ENCODE data around the gene PNPLA2.

PNPLA2 gene

GRCh38 chr11:816433-816779 lies 2.3 kb upstream of the PNPLA2 start:
- no peak for DNase-seq (ENCODE audit: low read depth in 3 of 3)

GRCh38 chr11:819129-819931 lies 616 bp downstream of the PNPLA2 start:
- peak; percentile 81 to 93 (median 81) for DNase-seq (ENCODE audit: low read depth in 3 of 3)

GRCh38 chr11:819943-820649 lies 1.4 kb downstream of the PNPLA2 start:
- peak; percentile 76 to 95 (median 88) for DNase-seq (ENCODE audit: low read depth in 3 of 3)

- DNase-seq (ENCODE audit: low read depth in 3 of 3), result no peak
Measured at GRCh38 chr11:820655-821511, 2.2 kb downstream of the PNPLA2 start.

GRCh38 chr11:821512-822371 lies 3.0 kb downstream of the PNPLA2 start:
- no peak for DNase-seq (ENCODE audit: low read depth in 3 of 3)

- DNase-seq (ENCODE audit: low read depth in 3 of 3), result no peak
Measured at GRCh38 chr11:823441-824291, 5.0 kb downstream of the PNPLA2 start.

GRCh38 chr11:824292-824880 lies 5.7 kb downstream of the PNPLA2 start:
- no peak for DNase-seq (ENCODE audit: low read depth in 3 of 3)

- no peak for DNase-seq (ENCODE audit: low read depth in 3 of 3)
Measured at GRCh38 chr11:824942-825341, 6.2 kb downstream of the PNPLA2 start.

- DNase-seq (ENCODE audit: low read depth in 3 of 3), result no peak
Measured at GRCh38 chr11:825366-826226, 6.9 kb downstream of the PNPLA2 start.

- no peak for DNase-seq (ENCODE audit: low read depth in 3 of 3)
Measured at GRCh38 chr11:826227-826621, 7.5 kb downstream of the PNPLA2 start.

GRCh38 chr11:826836-827145 lies 8.1 kb downstream of the PNPLA2 start:
- DNase-seq (ENCODE audit: low read depth in 3 of 3), result no peak

- no peak for DNase-seq (ENCODE audit: low read depth in 3 of 3)
Measured at GRCh38 chr11:827146-827896, 8.6 kb downstream of the PNPLA2 start.

- DNase-seq (ENCODE audit: low read depth in 3 of 3), result no peak
Measured at GRCh38 chr11:827897-828192, 9.1 kb downstream of the PNPLA2 start, which contains the start of gene CRACR2B. Gene CRACR2B, plus strand, starts transcription at chr11:827919. Its CDS starts 689 bp downstream, at chr11:828608.

- DNase-seq (ENCODE audit: low read depth in 3 of 3), result no peak
Measured at GRCh38 chr11:828506-829175, 9.9 kb downstream of the PNPLA2 start.

- DNase-seq (ENCODE audit: low read depth in 3 of 3), result no peak
Measured at GRCh38 chr11:829176-829846, 10.6 kb downstream of the PNPLA2 start.

- DNase-seq (ENCODE audit: low read depth in 3 of 3), result no peak
Measured at GRCh38 chr11:829847-830294, 11.2 kb downstream of the PNPLA2 start.

All from stimulated activated CD4-positive, alpha-beta T cell treated with anti-CD3 and anti-CD28 coated beads, TNF-alpha, amount 100 ng/mL, for 48 hours (primary cell).